ENCODE measurements around the gene IMMT. TPM values are rescaled to one million over a fixed set of nuclear protein-coding genes. Genes with fewer than 3 reads are reported as not detected.

Gene IMMT
- total and polyA plus RNA-seq, 2 of the 8 experiments (the other 6 are each of a cell fraction or from before 2014, with no cell fraction given): 37.7 to 103 TPM

DNA sequence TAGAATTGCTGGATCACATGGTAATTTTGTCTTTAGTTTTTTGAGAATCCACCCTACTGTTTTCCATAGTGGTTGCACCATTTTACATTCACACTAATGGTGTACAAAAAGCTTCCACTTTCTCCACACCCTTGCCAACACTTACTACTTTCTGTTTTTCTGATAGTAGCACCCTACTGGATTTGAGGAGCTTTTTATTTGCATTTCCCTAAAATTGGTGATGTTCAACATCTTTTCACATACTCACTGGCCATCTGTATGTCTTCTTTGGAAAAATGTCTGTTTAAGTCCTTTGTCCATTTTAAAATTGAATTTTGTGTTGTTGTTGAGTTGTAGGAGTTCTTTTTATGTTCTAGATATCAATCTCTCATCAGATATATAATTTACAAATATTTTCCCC lies 93.1 kb downstream of the IMMT start:
- no peak overlapping the region for H2BK120ac ChIP-seq (replicated peaks; ENCODE audit: low read depth, low read length)
- CTCF ChIA-PET (ENCODE audit: partially characterized antibody): interaction anchor here (4.1 kb wide), 1 partner anchor 14 kb away, joined by 16 read pairs; no protein-coding TSS in a partner anchor
- H4K8ac ChIP-seq (ENCODE audit: extremely low read depth, insufficient read depth, low read length): no peak overlapping the region
- no peak overlapping the region for H4K91ac ChIP-seq (replicated peaks; ENCODE audit: insufficient read length, low read length)
- no peak overlapping the region for H3K9ac ChIP-seq (replicated peaks in 1 of 4; ENCODE audit: extremely low read depth in 1 of 4, low read depth in 3 of 4, low read length in 3 of 4)
- H3K27me3 ChIP-seq (replicated peaks in 1 of 4; ENCODE audit: control insufficient read depth in 3 of 4, extremely low read depth in 1 of 4, insufficient read depth in 3 of 4, low read length in 3 of 4): no peaks in the 10 kb centered on the region
- H3K4me2 ChIP-seq (ENCODE audit: insufficient read depth in 1 of 2, low read depth in 2 of 2, low read length in 2 of 2): no peak overlapping the region
- H2AFZ ChIP-seq (ENCODE audit: low read length): no peak overlapping the region
- H2BK5ac ChIP-seq (ENCODE audit: low read depth, low read length): no peak overlapping the region
- H3K36me3 ChIP-seq (ENCODE audit: control insufficient read depth in 2 of 4, insufficient read depth in 4 of 4, low read length in 3 of 4): peaks cover 7 to 30% (median 18%) of the 10 kb centered on the region in 4 experiments; a peak in 7 of 8 replicates
- H4K5ac ChIP-seq (ENCODE audit: insufficient read length, low read depth, low read length): no peak overlapping the region
- TF ChIP-seq, protein P1, sequence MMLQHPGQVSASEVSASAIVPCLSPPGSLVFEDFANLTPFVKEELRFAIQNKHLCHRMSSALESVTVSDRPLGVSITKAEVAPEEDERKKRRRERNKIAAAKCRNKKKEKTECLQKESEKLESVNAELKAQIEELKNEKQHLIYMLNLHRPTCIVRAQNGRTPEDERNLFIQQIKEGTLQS (IDR thresholded peaks at IDR 0.05; ENCODE audit: insufficient read depth, low read depth, low read length): no peak
- TF ChIP-seq CEBPB (IDR thresholded peaks at IDR 0.05; ENCODE audit: low read depth, low read length) (no peak), NANOG (IDR thresholded peaks at IDR 0.05; ENCODE audit: insufficient read depth, low read depth, low read length, poor library complexity, severe bottlenecking) (no peak)
- TF ChIP-seq, protein P2, sequence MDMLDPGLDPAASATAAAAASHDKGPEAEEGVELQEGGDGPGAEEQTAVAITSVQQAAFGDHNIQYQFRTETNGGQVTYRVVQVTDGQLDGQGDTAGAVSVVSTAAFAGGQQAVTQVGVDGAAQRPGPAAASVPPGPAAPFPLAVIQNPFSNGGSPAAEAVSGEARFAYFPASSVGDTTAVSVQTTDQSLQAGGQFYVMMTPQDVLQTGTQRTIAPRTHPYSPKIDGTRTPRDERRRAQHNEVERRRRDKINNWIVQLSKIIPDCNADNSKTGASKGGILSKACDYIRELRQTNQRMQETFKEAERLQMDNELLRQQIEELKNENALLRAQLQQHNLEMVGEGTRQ (IDR thresholded peaks at IDR 0.05; ENCODE audit: low read length): no peak
- TF ChIP-seq, protein P3, sequence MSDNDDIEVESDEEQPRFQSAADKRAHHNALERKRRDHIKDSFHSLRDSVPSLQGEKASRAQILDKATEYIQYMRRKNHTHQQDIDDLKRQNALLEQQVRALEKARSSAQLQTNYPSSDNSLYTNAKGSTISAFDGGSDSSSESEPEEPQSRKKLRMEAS (IDR thresholded peaks at IDR 0.05): no peak
- H3K27ac ChIP-seq (ENCODE audit: low read depth, low read length): no peak overlapping the region
- no peak overlapping the region for H3K23ac ChIP-seq (ENCODE audit: insufficient read length)
- FAIRE-seq (no peak), DNase-seq (ENCODE audit: low read depth in 1 of 2, low spot score in 2 of 2) (no peak)
- no peak overlapping the region for H3K14ac ChIP-seq (ENCODE audit: insufficient read length)
- POLR2A ChIA-PET (ENCODE audit: partially characterized antibody): interaction anchor here (2.4 to 12.1 kb wide), 2 partner anchors 10 to 14 kb away, joined by 6 to 119 read pairs; no protein-coding TSS in a partner anchor
- H3K56ac ChIP-seq (replicated peaks; ENCODE audit: insufficient read length, low read depth, low read length): no peak overlapping the region
- no peak overlapping the region for H2BK20ac ChIP-seq (ENCODE audit: low read length)
- H3K9me3 ChIP-seq (ENCODE audit: insufficient read depth in 2 of 2, low read depth in 1 of 2, low read length in 1 of 2): no peaks in the 10 kb centered on the region
- H3K4ac ChIP-seq (replicated peaks; ENCODE audit: insufficient read length, low read depth, low read length): no peak overlapping the region
- H3K18ac ChIP-seq (ENCODE audit: extremely low read depth, low read length): no peak overlapping the region
- peaks cover 0 to 11% of the 10 kb centered on the region in 2 experiments for H4K20me1 ChIP-seq (replicated peaks in 1 of 2; ENCODE audit: control insufficient read depth in 1 of 2, insufficient read depth in 2 of 2, low read length in 2 of 2)
- H2BK12ac ChIP-seq (ENCODE audit: low read depth, low read length): no peak overlapping the region
- H3K79me1 ChIP-seq (ENCODE audit: low read depth, low read length): no peaks in the 10 kb centered on the region; the same call in 1 of the 2 replicates
- H3K4me1 ChIP-seq (replicated peaks in 1 of 4; ENCODE audit: control insufficient read depth in 3 of 4, insufficient read depth in 4 of 4, low read length in 3 of 4): no peaks in the 10 kb centered on the region
- H3K4me3 ChIP-seq (ENCODE audit: extremely low read depth in 1 of 4, insufficient read depth in 2 of 4, low read depth in 3 of 4, low read length in 4 of 4): no peak overlapping the region
- no peaks in the 10 kb centered on the region; the same call in 1 of the 2 replicates for H3K23me2 ChIP-seq (ENCODE audit: low read depth, low read length)
- peaks cover 23 to 78% of the 10 kb centered on the region in 2 experiments for H3K79me2 ChIP-seq (ENCODE audit: control insufficient read depth in 1 of 2, insufficient read depth in 2 of 2, low read length in 2 of 2)
- no peak overlapping the region for H2AK5ac ChIP-seq (ENCODE audit: low read depth, low read length)
- no peak overlapping the region for H2BK15ac ChIP-seq (ENCODE audit: low read length)

Data from H1 (cell line).